Raji (cell line): ENCODE data around the gene EBLN1.

ENCODE experiments used
- POLR2A ChIP-seq: IDR thresholded peaks from 2 replicates; pipeline ENCODE4 v1.6.1; 2011; ENCODE audit warnings: low read depth, low read length, control low read depth; ENCODE audit not compliant: insufficient read depth

Gene EBLN1

GRCh38 chr10:22180724-22181123 is 37.1 kb downstream of the EBLN1 start:
- TF ChIP-seq POLR2A = no peak

DNA sequence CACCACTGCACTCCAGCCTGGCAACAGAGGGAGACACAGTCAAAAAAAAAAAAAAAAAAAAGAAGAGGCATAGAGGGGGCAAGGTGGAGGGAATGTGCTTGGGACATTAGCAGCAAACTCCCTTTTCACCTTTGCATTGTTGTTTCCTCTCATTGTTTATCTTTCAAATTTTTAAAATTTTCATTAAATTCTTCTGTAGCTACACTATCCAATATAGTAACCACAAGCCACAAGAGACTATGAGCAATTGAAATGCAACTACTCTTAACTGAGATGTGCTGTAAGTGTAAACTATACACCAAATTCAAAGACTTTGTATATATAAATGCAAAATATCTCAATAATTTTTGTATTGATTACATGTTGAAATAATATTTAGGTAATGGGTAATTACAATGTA is 43.4 kb downstream of the EBLN1 start:
- no peak for TF ChIP-seq POLR2A

- TF ChIP-seq POLR2A = no peak
These were observed 46.7 kb downstream of the EBLN1 start for GRCh38 chr10:22171131-22171530.

GRCh38 chr10:22170582-22170981 is 47.2 kb downstream of the EBLN1 start:
- no peak for TF ChIP-seq POLR2A

- no peak for TF ChIP-seq POLR2A
These were observed 57.8 kb downstream of the EBLN1 start for GRCh38 chr10:22159979-22160378.

DNA sequence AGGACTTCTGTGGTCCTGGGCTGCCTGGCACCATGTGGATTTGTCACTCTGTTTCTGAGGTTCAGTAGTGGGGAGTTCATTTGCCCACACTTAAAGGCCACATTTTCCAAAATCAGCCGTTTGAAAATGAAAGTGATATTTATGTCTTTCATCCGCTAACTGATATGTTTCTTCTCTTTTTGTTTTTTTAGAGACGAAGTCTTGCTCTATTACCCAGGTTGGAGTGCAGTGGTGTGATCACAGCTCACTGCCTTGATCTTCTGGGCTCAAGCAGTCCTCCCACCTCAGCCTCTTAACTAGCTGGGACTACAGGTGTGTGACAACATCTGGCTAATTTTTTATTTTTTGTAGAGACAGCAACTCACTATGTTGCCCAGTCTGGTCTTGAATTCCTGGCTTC is 58.6 kb downstream of the EBLN1 start:
- no peak for TF ChIP-seq POLR2A
